Measurements from ENCODE around the gene TPST1.
"Not testable (repeated sequence)": the region's sequence is repeated elsewhere in the genome, so short reads cannot be mapped to it uniquely, and the experiment has no call there.

The TPST1 gene

DNA sequence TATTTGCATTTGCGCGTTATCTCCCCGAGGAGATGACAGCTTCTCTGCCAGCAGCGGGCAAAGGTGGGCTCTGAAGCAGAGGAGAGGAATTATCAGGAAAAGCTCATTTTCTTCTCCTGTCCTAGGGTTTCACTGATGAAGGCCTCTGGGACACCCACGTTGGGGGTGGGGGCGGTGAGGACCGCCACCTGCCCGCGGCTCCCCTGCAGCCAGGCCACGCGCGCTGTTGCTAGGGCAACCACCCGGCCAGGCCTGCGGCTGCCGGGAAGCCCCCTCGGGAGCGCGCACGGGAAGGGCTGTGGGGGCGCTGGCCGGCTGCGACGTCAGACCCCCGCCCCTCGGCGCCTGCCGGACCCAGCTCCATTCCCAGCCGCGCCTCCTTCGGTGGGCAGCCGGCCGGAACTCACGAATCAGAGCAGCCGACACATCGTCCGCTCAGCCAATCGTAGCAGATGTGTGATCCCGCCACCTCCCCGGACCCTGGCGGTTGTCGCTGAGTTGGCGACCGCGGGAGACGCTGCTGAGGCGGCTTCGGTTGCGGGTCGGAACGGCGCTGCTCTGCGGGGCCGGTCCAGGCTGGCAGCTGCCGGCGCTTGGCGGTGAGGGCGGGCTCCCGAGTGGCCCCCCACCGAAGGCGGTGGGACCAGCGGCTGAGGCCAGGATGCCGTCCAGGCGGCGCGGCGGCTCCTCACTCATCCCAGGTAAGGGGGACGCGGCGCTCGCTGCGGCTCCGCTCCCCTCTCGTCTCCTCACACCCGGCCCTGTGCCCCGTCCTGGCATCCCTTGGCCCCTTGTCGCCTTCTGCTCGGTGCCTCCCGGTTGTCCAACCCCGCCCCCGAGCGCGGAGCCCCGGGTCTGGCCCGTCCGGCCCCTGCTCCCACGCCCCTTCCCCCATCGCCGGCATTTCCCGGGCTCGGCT, at the start of gene TPST1:
TSS of gene TPST1 (plus strand) at position 513 of the 919 bp plus-strand sequence. CDS start 35,092 bp downstream, outside the sequence.
- H3K4me1 Mint-ChIP-seq = peaks cover 19% of the 10 kb centered on the region
- H3K9me3 Mint-ChIP-seq = no peaks in the 10 kb centered on the region
- H3K27me3 Mint-ChIP-seq (ENCODE audit: low read depth) = peaks cover 6% of the 10 kb centered on the region
- H3K27ac Mint-ChIP-seq = peak within 1 kb of the TSS; percentile 51 to 88 (median 72)
- H3K4me3 Mint-ChIP-seq = peak within 1 kb of the TSS; percentile 92 to 96 (median 94)
- TF ChIP-seq, protein P1, sequence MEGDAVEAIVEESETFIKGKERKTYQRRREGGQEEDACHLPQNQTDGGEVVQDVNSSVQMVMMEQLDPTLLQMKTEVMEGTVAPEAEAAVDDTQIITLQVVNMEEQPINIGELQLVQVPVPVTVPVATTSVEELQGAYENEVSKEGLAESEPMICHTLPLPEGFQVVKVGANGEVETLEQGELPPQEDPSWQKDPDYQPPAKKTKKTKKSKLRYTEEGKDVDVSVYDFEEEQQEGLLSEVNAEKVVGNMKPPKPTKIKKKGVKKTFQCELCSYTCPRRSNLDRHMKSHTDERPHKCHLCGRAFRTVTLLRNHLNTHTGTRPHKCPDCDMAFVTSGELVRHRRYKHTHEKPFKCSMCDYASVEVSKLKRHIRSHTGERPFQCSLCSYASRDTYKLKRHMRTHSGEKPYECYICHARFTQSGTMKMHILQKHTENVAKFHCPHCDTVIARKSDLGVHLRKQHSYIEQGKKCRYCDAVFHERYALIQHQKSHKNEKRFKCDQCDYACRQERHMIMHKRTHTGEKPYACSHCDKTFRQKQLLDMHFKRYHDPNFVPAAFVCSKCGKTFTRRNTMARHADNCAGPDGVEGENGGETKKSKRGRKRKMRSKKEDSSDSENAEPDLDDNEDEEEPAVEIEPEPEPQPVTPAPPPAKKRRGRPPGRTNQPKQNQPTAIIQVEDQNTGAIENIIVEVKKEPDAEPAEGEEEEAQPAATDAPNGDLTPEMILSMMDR (IDR thresholded peaks at IDR 0.05; ENCODE audit: unreplicated experiment in 3 of 3) = peak; percentile 64 to 76 (median 68)
- peaks cover 12% of the 10 kb centered on the region for H3K36me3 Mint-ChIP-seq (ENCODE audit: low read depth)

DNA sequence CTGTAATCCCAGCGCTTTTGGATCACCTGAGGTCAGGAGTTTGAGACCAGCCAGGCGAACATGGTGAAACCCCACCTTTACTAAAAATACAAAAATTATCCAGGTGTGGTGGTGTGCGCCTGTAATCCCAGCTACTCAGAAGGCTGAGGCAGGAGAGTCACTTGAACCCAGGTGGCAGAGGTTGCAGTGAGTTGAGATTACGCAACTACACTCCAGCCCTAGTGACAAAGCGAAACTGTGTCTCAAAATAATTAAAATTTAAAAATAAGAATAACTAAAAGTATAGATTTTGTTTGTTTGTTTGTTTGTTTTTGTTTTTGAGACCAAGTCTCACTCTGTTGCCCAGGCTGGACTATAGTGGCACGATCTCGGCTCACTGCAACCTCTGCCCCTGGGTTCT, 49.1 kb upstream of the TPST1 start:
- Mint-ChIP-seq H3K36me3 (ENCODE audit: low read depth) (peaks cover 70% of the 10 kb centered on the region), H3K4me1 (peaks cover 10% of the 10 kb centered on the region), H3K9me3 (peaks cover 10% of the 10 kb centered on the region)
- not testable (repeated sequence) for H3K27ac Mint-ChIP-seq; H3K27me3 Mint-ChIP-seq (ENCODE audit: low read depth); H3K4me3 Mint-ChIP-seq

DNA sequence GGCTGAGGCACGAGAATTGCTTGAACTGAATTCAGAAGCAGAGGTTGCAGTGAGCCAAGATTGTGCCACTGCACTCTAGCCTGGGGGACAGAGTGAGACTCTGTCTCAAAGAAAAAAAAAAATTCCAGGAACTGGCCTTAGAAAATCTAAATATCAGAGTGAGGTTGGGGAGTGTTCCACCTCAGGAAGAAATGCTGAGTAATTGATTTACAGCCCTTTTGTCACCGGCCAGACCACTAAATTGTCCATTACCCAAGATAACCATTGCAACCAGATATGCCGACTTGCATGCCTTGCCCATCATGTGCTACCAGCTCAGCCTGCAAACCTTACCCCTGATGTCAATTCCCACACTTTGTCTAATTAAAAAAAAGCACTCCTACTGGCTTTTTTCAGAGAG, 48.1 kb upstream of the TPST1 start:
- TF ChIP-seq, protein P1 (IDR thresholded peaks at IDR 0.05; ENCODE audit: unreplicated experiment in 3 of 3) = no peak
- Mint-ChIP-seq H3K27me3 (ENCODE audit: low read depth) (peaks cover 3% of the 10 kb centered on the region), H3K4me3 (no peak overlapping the region), H3K9me3 (peaks cover 13% of the 10 kb centered on the region), H3K36me3 (ENCODE audit: low read depth) (peaks cover 72% of the 10 kb centered on the region), H3K4me1 (peaks cover 7% of the 10 kb centered on the region), H3K27ac (no peak overlapping the region)

DNA sequence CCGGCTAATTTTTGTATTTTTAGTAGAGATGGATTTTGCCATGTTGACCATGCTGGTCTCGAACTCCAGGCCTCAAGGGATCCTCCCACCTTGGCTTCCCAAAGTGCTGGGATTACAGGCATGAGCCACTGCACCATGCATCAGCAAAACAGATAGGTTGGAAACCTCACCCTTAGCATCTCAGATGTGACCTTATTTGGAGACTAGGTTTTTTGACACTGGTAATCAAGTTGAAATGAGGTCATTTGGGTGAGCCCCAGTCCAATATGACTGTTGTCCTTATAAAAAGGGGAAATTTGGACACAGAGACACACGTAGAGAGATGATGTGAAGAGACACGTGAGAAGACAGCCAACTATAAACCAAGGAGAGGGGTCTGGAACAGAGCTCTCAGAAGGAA, 42.5 kb upstream of the TPST1 start:
- no peaks in the 10 kb centered on the region for H3K27me3 Mint-ChIP-seq (ENCODE audit: low read depth)
- H3K4me3 Mint-ChIP-seq = no peak overlapping the region
- peaks cover 13% of the 10 kb centered on the region for H3K9me3 Mint-ChIP-seq
- H3K4me1 Mint-ChIP-seq = no peaks in the 10 kb centered on the region
- no peak overlapping the region for H3K27ac Mint-ChIP-seq
- TF ChIP-seq, protein P1 (IDR thresholded peaks at IDR 0.05; ENCODE audit: unreplicated experiment in 3 of 3) = no peak
- peaks cover 34% of the 10 kb centered on the region for H3K36me3 Mint-ChIP-seq (ENCODE audit: low read depth)

DNA sequence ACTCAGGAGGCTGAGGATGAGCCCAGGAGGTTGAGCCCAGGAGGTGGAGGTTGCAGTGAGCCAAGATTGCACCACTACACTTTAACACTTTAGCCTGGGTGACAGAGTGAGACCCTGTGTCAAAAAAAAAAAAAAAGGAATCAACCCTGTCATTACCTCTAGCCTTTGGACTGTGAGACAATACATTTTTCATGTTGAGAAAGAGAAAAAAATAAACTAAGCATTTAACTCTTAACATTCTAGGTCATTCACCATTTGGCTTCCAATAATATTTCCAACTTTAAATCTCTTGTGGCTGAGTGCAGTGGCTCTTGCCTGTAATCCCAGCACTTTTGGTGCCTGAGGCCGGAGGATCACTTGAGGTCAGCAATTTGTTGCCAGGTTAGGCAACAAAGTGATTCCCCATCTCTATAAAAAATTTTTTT, 41.9 kb upstream of the TPST1 start:
- H3K4me1 Mint-ChIP-seq = no peaks in the 10 kb centered on the region
- H3K27ac Mint-ChIP-seq = no peak overlapping the region
- H3K36me3 Mint-ChIP-seq (ENCODE audit: low read depth) = peaks cover 29% of the 10 kb centered on the region
- TF ChIP-seq, protein P1 (IDR thresholded peaks at IDR 0.05; ENCODE audit: unreplicated experiment in 3 of 3) = no peak
- no peak overlapping the region for H3K4me3 Mint-ChIP-seq
- peaks cover 10% of the 10 kb centered on the region for H3K9me3 Mint-ChIP-seq
- H3K27me3 Mint-ChIP-seq (ENCODE audit: low read depth) = no peaks in the 10 kb centered on the region

DNA sequence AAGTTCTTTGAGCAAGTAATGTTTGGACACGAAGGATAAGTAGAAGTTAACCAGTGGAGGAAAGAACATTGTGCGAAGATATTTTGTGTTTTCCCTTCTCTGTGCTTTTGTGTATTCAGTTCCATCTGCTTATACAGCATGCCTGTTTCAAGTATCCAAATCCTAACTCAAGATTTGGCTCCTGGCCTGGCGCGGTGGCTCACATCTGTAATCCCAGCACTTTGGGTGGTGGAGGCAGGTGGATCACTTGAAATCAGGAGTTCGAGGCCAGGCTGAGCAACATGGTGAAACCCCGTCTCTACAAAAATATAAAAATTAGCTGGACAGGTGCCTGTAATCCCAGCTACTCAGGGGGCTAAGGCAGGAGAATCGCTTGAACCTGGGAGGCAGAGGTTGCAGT, 40.8 kb upstream of the TPST1 start:
- H3K4me1 Mint-ChIP-seq = no peaks in the 10 kb centered on the region
- peaks cover 17% of the 10 kb centered on the region for H3K36me3 Mint-ChIP-seq (ENCODE audit: low read depth)
- TF ChIP-seq, protein P1 (IDR thresholded peaks at IDR 0.05; ENCODE audit: unreplicated experiment in 3 of 3) = no peak
- peaks cover 6% of the 10 kb centered on the region for H3K9me3 Mint-ChIP-seq
- H3K27me3 Mint-ChIP-seq (ENCODE audit: low read depth) = no peaks in the 10 kb centered on the region
- no peak overlapping the region for H3K4me3 Mint-ChIP-seq
- no peak overlapping the region for H3K27ac Mint-ChIP-seq
